ENCODE results near the gene LRRTM2. TPM values are rescaled to one million over a fixed set of nuclear protein-coding genes. Genes with fewer than 3 reads are reported as not detected.
"Not testable (repeated sequence)": the region's sequence is repeated elsewhere in the genome, so short reads cannot be mapped to it uniquely, and the experiment has no call there.

LRRTM2 gene
- total RNA-seq, 2 donors from 2014 or later, result 0.73 TPM; not detected in 1

DNA sequence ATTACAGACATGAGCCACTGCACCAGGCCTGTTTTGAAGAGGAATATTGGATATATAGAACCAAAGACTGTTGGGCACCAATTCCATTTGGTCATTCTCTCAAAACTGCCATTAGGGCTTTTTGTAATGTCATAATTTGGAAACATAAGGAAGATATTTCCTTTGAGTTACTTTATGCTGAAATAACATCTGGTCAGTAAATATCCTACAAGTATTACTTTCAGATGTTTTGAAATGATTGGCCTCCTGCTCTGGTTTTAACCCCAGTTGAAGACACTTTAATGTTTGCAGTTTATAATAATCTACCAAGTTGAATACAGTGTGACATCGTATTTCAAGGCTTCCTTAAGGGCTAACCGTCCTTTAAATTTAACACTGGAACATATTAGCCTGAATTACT is 33.6 kb downstream of the LRRTM2 start:
- no peak for DNase-seq (ENCODE audit: low spot score)
- H3K27me3 Mint-ChIP-seq, result no peaks in the 10 kb centered on the region
- H3K9me3 Mint-ChIP-seq, result no peaks in the 10 kb centered on the region
- H3K4me3 Mint-ChIP-seq, result no peak overlapping the region
- no peak overlapping the region for H3K27ac Mint-ChIP-seq
- H3K36me3 Mint-ChIP-seq, result no peaks in the 10 kb centered on the region
- ATAC-seq, result no peak
- peaks cover 5 to 11% of the 10 kb centered on the region in 2 donors for H3K4me1 Mint-ChIP-seq (ENCODE audit: low read depth in 2 of 2)

GRCh38 chr5:138840103-138840502 is 35.0 kb downstream of the LRRTM2 start:
- no peak overlapping the region for H3K27ac Mint-ChIP-seq
- no peak overlapping the region for H3K4me3 Mint-ChIP-seq
- H3K4me1 Mint-ChIP-seq (ENCODE audit: low read depth in 2 of 2), result peaks cover 5 to 11% of the 10 kb centered on the region in 2 donors
- H3K36me3 Mint-ChIP-seq, result no peaks in the 10 kb centered on the region
- no peaks in the 10 kb centered on the region for H3K27me3 Mint-ChIP-seq
- no peak for DNase-seq (ENCODE audit: low spot score)
- ATAC-seq, result no peak
- no peaks in the 10 kb centered on the region for H3K9me3 Mint-ChIP-seq

- ATAC-seq, result no peak
- Mint-ChIP-seq H3K27me3 (no peaks in the 10 kb centered on the region), H3K36me3 (no peaks in the 10 kb centered on the region), H3K27ac (no peak overlapping the region), H3K9me3 (no peaks in the 10 kb centered on the region), H3K4me1 (ENCODE audit: low read depth in 2 of 2) (peaks cover 3 to 16% of the 10 kb centered on the region in 2 donors), H3K4me3 (no peak overlapping the region)
- no peak for DNase-seq (ENCODE audit: low spot score)
Observed at GRCh38 chr5:138837160-138837559, 38.0 kb downstream of the LRRTM2 start.

- not testable (repeated sequence) for DNase-seq (ENCODE audit: low spot score); H3K36me3 Mint-ChIP-seq; ATAC-seq; H3K27me3 Mint-ChIP-seq; H3K27ac Mint-ChIP-seq; H3K9me3 Mint-ChIP-seq; H3K4me3 Mint-ChIP-seq
- H3K4me1 Mint-ChIP-seq (ENCODE audit: low read depth in 2 of 2), result peaks cover 3 to 23% of the 10 kb centered on the region in 2 donors
Observed at GRCh38 chr5:138834853-138835252, 40.3 kb downstream of the LRRTM2 start.

GRCh38 chr5:138833726-138834480 is 41.2 kb downstream of the LRRTM2 start:
- Mint-ChIP-seq H3K4me1 (ENCODE audit: low read depth in 2 of 2) (peaks cover 3 to 18% of the 10 kb centered on the region in 2 donors), H3K36me3 (peaks cover 5% of the 10 kb centered on the region), H3K27me3 (no peaks in the 10 kb centered on the region), H3K27ac (no peak overlapping the region), H3K4me3 (no peak overlapping the region), H3K9me3 (no peaks in the 10 kb centered on the region)
- DNase-seq (ENCODE audit: low spot score), result no peak
- no peak for ATAC-seq

DNA sequence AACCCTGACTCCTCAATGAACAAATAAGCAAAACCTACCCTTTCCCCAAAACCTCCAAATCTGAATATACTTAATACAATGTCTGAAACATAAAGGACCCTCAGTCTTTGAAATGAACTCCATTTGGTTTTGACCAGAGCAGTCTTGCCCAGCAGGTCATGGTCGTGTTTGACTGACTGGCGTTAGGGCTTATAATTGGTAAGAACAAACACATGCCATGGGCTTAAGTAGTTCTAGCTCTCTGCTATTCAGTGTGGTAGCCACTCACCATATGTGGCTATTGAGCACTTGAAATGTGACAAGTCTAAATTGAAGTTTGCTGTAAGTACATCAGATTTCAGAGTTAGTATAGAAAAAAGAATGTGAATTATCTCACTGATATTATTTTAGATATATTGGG is 42.1 kb downstream of the LRRTM2 start:
- DNase-seq (ENCODE audit: low spot score) (no peak), ATAC-seq (no peak)
- H3K9me3 Mint-ChIP-seq, result no peaks in the 10 kb centered on the region
- H3K36me3 Mint-ChIP-seq, result peaks cover 5% of the 10 kb centered on the region
- no peak overlapping the region for H3K4me3 Mint-ChIP-seq
- no peak overlapping the region for H3K27ac Mint-ChIP-seq
- peaks cover 3 to 12% of the 10 kb centered on the region in 2 donors for H3K4me1 Mint-ChIP-seq (ENCODE audit: low read depth in 2 of 2)
- H3K27me3 Mint-ChIP-seq, result no peaks in the 10 kb centered on the region

DNA sequence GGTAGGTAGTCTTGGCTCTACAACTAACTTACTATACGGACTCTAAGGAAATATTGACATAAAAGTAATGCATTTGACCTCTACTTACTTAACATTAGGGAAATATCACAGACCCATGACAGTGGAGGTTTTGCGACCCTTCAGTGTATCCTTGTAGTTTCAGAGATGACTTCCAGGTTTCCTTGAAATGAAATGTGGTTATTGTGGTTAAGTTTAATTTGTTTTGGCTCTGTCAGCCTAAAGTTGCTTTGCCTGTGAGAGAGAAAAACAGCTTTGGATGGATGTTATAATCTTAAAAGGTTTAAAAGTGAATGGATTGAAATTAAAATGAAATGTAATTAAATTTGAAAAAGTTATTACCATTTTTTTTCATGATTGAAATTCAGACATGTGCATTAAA is 42.9 kb downstream of the LRRTM2 start:
- no peak overlapping the region for H3K27ac Mint-ChIP-seq
- no peaks in the 10 kb centered on the region for H3K9me3 Mint-ChIP-seq
- peaks cover 5% of the 10 kb centered on the region for H3K36me3 Mint-ChIP-seq
- no peak for ATAC-seq
- H3K27me3 Mint-ChIP-seq, result no peaks in the 10 kb centered on the region
- no peak overlapping the region for H3K4me3 Mint-ChIP-seq
- no peak for DNase-seq (ENCODE audit: low spot score)
- peaks cover 0 to 12% of the 10 kb centered on the region in 2 donors for H3K4me1 Mint-ChIP-seq (ENCODE audit: low read depth in 2 of 2)

DNA sequence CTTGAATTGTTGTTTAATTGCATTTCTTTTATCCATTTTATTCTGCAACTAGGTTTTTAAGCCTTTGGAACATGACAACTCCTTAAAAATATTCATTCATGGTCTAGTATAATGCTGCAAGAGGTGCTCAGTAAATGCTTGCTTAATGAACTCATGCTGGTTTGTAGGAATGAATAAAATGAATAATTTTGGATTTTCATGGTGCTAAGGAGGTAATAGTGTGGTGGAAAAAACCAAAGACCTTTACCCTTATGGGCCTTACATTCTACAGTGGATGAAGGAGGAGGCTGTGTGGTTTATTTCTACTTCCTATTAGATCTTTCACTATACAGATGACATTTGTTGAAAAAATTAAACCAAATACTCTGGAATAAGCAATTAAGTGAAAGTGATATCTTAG is 43.4 kb downstream of the LRRTM2 start:
- no peaks in the 10 kb centered on the region for H3K27me3 Mint-ChIP-seq
- H3K4me1 Mint-ChIP-seq (ENCODE audit: low read depth in 2 of 2), result peaks cover 0 to 12% of the 10 kb centered on the region in 2 donors
- no peak overlapping the region for H3K4me3 Mint-ChIP-seq
- DNase-seq (ENCODE audit: low spot score), result no peak
- no peaks in the 10 kb centered on the region for H3K9me3 Mint-ChIP-seq
- ATAC-seq, result no peak
- no peak overlapping the region for H3K27ac Mint-ChIP-seq
- H3K36me3 Mint-ChIP-seq, result peaks cover 5% of the 10 kb centered on the region

GRCh38 chr5:138829341-138829740 is 45.8 kb downstream of the LRRTM2 start:
- Mint-ChIP-seq H3K4me1 (ENCODE audit: low read depth in 2 of 2) (peaks cover 0 to 12% of the 10 kb centered on the region in 2 donors), H3K27ac (no peak overlapping the region), H3K36me3 (peaks cover 5% of the 10 kb centered on the region), H3K4me3 (no peak overlapping the region), H3K9me3 (no peaks in the 10 kb centered on the region), H3K27me3 (no peaks in the 10 kb centered on the region)
- DNase-seq (ENCODE audit: low spot score) (no peak), ATAC-seq (no peak)

DNA sequence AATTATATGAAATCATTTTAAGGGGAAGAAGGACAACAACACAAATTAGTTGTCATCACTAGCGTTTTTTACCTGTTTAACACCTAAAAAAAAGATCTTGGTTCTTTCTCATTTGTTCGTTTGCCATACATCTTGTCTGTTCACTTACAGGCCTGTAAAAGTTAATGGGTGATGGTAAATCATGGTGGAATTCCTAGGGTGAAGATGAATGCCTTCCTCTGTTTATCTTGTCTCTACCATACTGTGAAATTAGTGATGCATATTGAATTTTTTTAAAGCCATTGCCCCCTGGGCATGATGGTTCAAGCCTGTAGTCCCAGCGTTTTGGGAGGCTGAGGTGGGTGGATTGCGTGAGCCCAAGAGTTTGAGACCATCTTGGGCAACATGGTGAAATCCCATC is 46.6 kb downstream of the LRRTM2 start:
- no peaks in the 10 kb centered on the region for H3K27me3 Mint-ChIP-seq
- no peak overlapping the region for H3K4me3 Mint-ChIP-seq
- peaks cover 5% of the 10 kb centered on the region for H3K36me3 Mint-ChIP-seq
- DNase-seq (ENCODE audit: low spot score), result no peak
- H3K4me1 Mint-ChIP-seq (ENCODE audit: low read depth in 2 of 2), result peaks cover 0 to 12% of the 10 kb centered on the region in 2 donors
- no peaks in the 10 kb centered on the region for H3K9me3 Mint-ChIP-seq
- no peak for ATAC-seq
- H3K27ac Mint-ChIP-seq, result no peak overlapping the region

DNA sequence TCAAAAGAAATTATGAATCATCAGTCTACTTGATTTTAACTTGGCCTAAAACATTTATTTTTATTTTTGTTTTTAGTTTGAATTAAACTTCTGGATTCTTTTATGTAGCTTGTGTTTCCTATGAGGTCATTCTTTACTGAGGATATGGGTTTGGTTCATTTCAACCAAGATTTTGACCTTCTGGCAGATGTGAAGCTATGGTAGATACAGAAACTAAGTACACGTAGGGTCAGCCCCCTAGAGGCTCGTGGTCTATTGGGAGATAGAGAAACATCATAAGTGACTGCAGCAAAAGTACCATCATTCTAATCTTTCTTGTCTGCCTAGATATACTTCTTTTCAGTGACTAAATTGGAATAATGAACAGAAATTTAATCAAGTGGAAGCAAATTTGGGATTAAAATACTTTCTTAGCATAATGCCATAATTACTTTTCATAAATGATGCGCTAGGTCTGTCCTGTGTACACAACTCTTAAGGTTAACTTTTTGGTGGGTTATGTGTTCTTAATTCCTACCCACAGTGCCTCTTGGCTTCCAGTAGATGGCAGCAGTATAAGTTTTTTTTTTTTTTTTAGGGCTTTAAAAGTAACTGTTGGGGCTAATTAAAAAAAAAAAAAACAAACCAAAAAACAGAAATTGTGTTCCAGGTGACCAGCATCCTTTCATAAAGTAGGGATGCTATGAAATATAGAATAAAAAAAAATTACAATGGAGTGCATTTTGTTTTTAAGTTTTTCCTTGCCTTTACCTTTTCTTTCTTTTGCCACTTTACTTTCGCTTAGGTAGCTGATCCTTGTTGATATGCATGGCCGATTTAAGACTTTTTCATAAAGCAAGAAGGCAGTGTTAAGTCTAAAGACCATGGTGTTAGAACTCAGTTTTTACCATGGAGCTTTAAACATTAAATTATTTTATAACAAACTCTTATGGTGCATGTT is 49.9 kb downstream of the LRRTM2 start:
- no peak for ATAC-seq
- Mint-ChIP-seq H3K9me3 (no peaks in the 10 kb centered on the region), H3K27me3 (no peaks in the 10 kb centered on the region), H3K36me3 (no peaks in the 10 kb centered on the region), H3K4me3 (no peak overlapping the region), H3K4me1 (ENCODE audit: low read depth in 2 of 2) (no peaks in the 10 kb centered on the region), H3K27ac (no peak overlapping the region)
- no peak for DNase-seq (ENCODE audit: low spot score)

GRCh38 chr5:138824516-138824915 is 50.6 kb downstream of the LRRTM2 start:
- Mint-ChIP-seq H3K27ac (no peak overlapping the region), H3K4me3 (no peak overlapping the region), H3K9me3 (no peaks in the 10 kb centered on the region), H3K27me3 (no peaks in the 10 kb centered on the region), H3K4me1 (ENCODE audit: low read depth in 2 of 2) (no peaks in the 10 kb centered on the region), H3K36me3 (no peaks in the 10 kb centered on the region)
- DNase-seq (ENCODE audit: low spot score) (no peak), ATAC-seq (no peak)

DNA sequence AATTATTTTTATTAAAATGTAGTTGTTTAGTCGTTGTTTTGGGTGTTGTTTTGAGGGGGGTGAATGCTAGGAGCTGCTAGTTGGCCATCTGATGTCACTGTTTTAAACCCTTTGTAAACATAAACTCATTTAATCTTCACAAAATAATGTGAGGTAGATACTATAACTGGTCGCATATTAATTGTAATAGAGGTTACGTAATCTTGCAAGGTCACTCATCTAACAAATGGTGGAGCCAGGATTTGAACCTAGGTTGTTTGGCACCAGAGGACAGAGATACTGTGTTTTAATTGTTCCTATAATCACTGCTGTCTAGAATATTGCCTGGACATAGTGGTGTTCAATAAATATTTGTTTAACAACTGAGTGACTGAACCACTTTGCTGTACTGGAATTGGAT is 54.4 kb downstream of the LRRTM2 start:
- DNase-seq (ENCODE audit: low spot score) (no peak), ATAC-seq (no peak)
- H3K9me3 Mint-ChIP-seq, result no peaks in the 10 kb centered on the region
- H3K4me1 Mint-ChIP-seq (ENCODE audit: low read depth in 2 of 2), result peaks cover 0 to 6% of the 10 kb centered on the region in 2 donors
- H3K27ac Mint-ChIP-seq, result no peak overlapping the region
- no peaks in the 10 kb centered on the region for H3K36me3 Mint-ChIP-seq
- H3K27me3 Mint-ChIP-seq, result no peaks in the 10 kb centered on the region
- no peak overlapping the region for H3K4me3 Mint-ChIP-seq

- Mint-ChIP-seq H3K9me3 (no peaks in the 10 kb centered on the region), H3K4me3 (no peak overlapping the region), H3K27ac (no peak overlapping the region), H3K4me1 (ENCODE audit: low read depth in 2 of 2) (peaks cover 0 to 6% of the 10 kb centered on the region in 2 donors), H3K36me3 (no peaks in the 10 kb centered on the region), H3K27me3 (no peaks in the 10 kb centered on the region)
- no peak for DNase-seq (ENCODE audit: low spot score)
- no peak for ATAC-seq
Observed at GRCh38 chr5:138819081-138819480, 56.1 kb downstream of the LRRTM2 start.

All from natural killer cell treated with Interleukin-12 subunit alpha and Interleukin-12 subunit beta and Interleukin-15 and Interleukin-18, amount 100 ng/mL, for 72 hours (primary cell).